HPDE6-E6E7 (cell line): ENCODE results near the gene NFAM1.

Experiments
- DNase-seq: peaks from one replicate; pipeline ENCODE4 v3.0.0; 2011; ENCODE audit warnings: missing footprints; ENCODE audit errors: extremely low spot score

The NFAM1 gene

GRCh38 chr22:42335839-42336378 is 96.3 kb downstream of the NFAM1 start:
- no peak for DNase-seq

GRCh38 chr22:42334875-42335512 is 97.2 kb downstream of the NFAM1 start:
- no peak for DNase-seq

GRCh38 chr22:42333544-42333943 is 98.7 kb downstream of the NFAM1 start:
- DNase-seq: no peak

- no peak for DNase-seq
Observed at GRCh38 chr22:42332089-42332488, 100.1 kb downstream of the NFAM1 start.

GRCh38 chr22:42331014-42331413 is 101.2 kb downstream of the NFAM1 start:
- DNase-seq: no peak
